Upper lobe of left lung (tissue), 4 donors: ENCODE results near the gene INTU.

Experiments
- CTCF ChIP-seq, 6 experiments: fragments of 450-650 bp in 4 of 6; fragments of 200-600 bp in 2 of 6; sonication (generic) in 2 of 6; IDR thresholded peaks; one replicate each; pipeline ENCODE4 v1.5.1; 2016 to 2019; ENCODE audit warnings: antibody characterized with exemption in 6 of 6
- POLR2A ChIP-seq, 4 donors: fragments of 450-650 bp; IDR thresholded peaks; one replicate each; pipeline ENCODE4 v1.5.1; 2016 to 2017; ENCODE audit warnings: antibody characterized with exemption in 4 of 4, mild to moderate bottlenecking in 2 of 4
- POLR2AphosphoS5 ChIP-seq, 2 donors: sonication (generic); formaldehyde crosslinking; IDR thresholded peaks; one replicate each; pipeline ENCODE4 v1.5.1; 2017; ENCODE audit warnings: antibody characterized with exemption in 2 of 2

- TF ChIP-seq CTCF (IDR thresholded peaks at IDR 0.05) (no peak), POLR2AphosphoS5 (IDR thresholded peaks at IDR 0.05) (no peak), POLR2A (IDR thresholded peaks at IDR 0.05) (no peak)
Observed at GRCh38 chr4:127731406-127731805, 98.6 kb downstream of the INTU start.
